Measurements from ENCODE around the gene PUM2. TPM values are rescaled to one million over a fixed set of nuclear protein-coding genes. Genes with fewer than 3 reads are reported as not detected.

The PUM2 gene
- polyA plus RNA-seq, 1 of the 3 experiments (the other 2 are of a cell fraction), result 19.7 TPM

DNA sequence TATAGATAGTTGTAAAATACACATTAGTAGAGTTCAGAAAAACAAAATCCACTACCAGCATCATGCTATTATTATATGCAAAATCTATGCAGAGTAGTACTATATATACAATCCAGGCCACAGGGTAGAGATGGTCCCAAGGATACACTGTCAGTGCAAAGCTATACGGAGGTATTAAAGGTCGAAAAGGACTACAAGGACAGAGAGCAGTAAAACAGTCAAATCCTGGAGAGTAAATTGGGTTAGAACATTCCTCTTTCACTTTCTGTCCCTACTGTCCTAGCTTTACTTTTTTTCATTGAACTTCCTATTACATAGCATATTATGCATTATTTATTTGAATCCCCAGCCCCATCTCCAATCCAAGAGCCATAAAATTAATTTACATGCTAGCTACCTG lies 86.0 kb downstream of the PUM2 start:
- no peaks in the 10 kb centered on the region for H3K27me3 ChIP-seq (ENCODE audit: insufficient read depth)
- ChIA-PET CTCF (interaction anchor here (0.9 to 1.3 kb wide), 4 partner anchors 19 to 62 kb away, joined by 3 to 8 read pairs (median 4); no protein-coding TSS in a partner anchor), POLR2A (no interaction called here)
- no peaks in the 10 kb centered on the region for H3K9me2 ChIP-seq
- no peak overlapping the region for H3K9ac ChIP-seq
- H3K27ac ChIP-seq (ENCODE audit: low read depth in 2 of 2, low read length in 1 of 2), result no peak overlapping the region
- H2AFZ ChIP-seq (ENCODE audit: low read depth), result no peak overlapping the region
- WGBS (ENCODE audit: low lambda C conversion rate), result 95% methylated on average over 2 of the region's 2 CpGs
- no peaks in the 10 kb centered on the region for H4K20me1 ChIP-seq (ENCODE audit: insufficient read depth)
- no peak overlapping the region for H3K4me3 ChIP-seq (ENCODE audit: low read depth in 2 of 2, low read length in 1 of 2)
- peaks cover 54 to 62% of the 10 kb centered on the region in 2 experiments for H3K36me3 ChIP-seq (replicated peaks in 1 of 2; ENCODE audit: control insufficient read depth in 1 of 2, insufficient read depth in 2 of 2, low read length in 1 of 2)
- no peak overlapping the region for H3K4me2 ChIP-seq
- H3K79me2 ChIP-seq (ENCODE audit: insufficient read depth), result peaks cover 22% of the 10 kb centered on the region
- H3K4me1 ChIP-seq (ENCODE audit: control insufficient read depth in 1 of 2, insufficient read depth in 2 of 2, low read depth in 1 of 2, low read length in 1 of 2), result no peaks in the 10 kb centered on the region; a peak in 1 of 4 replicates
- H3K9me3 ChIP-seq, result no peaks in the 10 kb centered on the region
- no peak for DNase-seq
- peaks cover 10% of the 10 kb centered on the region for H3F3A ChIP-seq (replicated peaks; ENCODE audit: insufficient read depth)
- no peak for TF ChIP-seq RXRA (IDR thresholded peaks at IDR 0.05; ENCODE audit: borderline replicate concordance, low read depth)
- no peak for TF ChIP-seq EZH2phosphoT487 (IDR thresholded peaks at IDR 0.05; ENCODE audit: borderline replicate concordance, low read depth)
- TF ChIP-seq, protein P1, sequence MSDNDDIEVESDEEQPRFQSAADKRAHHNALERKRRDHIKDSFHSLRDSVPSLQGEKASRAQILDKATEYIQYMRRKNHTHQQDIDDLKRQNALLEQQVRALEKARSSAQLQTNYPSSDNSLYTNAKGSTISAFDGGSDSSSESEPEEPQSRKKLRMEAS (IDR thresholded peaks at IDR 0.05; ENCODE audit: low read depth), result no peak
- TF ChIP-seq FOXJ3 (CRISPR knock-in tag; IDR thresholded peaks at IDR 0.05), result no peak
- TF ChIP-seq POLR2AphosphoS5 (IDR thresholded peaks at IDR 0.05; ENCODE audit: low read depth, low read length), result no peak
- no peak for TF ChIP-seq MXI1 (IDR thresholded peaks at IDR 0.05; ENCODE audit: low read depth, low read length)
- no peak for TF ChIP-seq GABPA (IDR thresholded peaks at IDR 0.05; ENCODE audit: low read depth)
- TF ChIP-seq, protein P2, sequence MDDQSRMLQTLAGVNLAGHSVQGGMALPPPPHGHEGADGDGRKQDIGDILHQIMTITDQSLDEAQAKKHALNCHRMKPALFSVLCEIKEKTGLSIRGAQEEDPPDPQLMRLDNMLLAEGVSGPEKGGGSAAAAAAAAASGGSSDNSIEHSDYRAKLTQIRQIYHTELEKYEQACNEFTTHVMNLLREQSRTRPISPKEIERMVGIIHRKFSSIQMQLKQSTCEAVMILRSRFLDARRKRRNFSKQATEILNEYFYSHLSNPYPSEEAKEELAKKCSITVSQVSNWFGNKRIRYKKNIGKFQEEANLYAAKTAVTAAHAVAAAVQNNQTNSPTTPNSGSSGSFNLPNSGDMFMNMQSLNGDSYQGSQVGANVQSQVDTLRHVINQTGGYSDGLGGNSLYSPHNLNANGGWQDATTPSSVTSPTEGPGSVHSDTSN (IDR thresholded peaks at IDR 0.05), result no peak
- no peak for TF ChIP-seq MEF2A (IDR thresholded peaks at IDR 0.05; ENCODE audit: borderline replicate concordance, low read depth)
- no peak for TF ChIP-seq SIN3A (IDR thresholded peaks at IDR 0.05; ENCODE audit: borderline replicate concordance, low read depth, low read length)
- TF ChIP-seq, protein P3, sequence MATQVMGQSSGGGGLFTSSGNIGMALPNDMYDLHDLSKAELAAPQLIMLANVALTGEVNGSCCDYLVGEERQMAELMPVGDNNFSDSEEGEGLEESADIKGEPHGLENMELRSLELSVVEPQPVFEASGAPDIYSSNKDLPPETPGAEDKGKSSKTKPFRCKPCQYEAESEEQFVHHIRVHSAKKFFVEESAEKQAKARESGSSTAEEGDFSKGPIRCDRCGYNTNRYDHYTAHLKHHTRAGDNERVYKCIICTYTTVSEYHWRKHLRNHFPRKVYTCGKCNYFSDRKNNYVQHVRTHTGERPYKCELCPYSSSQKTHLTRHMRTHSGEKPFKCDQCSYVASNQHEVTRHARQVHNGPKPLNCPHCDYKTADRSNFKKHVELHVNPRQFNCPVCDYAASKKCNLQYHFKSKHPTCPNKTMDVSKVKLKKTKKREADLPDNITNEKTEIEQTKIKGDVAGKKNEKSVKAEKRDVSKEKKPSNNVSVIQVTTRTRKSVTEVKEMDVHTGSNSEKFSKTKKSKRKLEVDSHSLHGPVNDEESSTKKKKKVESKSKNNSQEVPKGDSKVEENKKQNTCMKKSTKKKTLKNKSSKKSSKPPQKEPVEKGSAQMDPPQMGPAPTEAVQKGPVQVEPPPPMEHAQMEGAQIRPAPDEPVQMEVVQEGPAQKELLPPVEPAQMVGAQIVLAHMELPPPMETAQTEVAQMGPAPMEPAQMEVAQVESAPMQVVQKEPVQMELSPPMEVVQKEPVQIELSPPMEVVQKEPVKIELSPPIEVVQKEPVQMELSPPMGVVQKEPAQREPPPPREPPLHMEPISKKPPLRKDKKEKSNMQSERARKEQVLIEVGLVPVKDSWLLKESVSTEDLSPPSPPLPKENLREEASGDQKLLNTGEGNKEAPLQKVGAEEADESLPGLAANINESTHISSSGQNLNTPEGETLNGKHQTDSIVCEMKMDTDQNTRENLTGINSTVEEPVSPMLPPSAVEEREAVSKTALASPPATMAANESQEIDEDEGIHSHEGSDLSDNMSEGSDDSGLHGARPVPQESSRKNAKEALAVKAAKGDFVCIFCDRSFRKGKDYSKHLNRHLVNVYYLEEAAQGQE (IDR thresholded peaks at IDR 0.05; ENCODE audit: low read depth, low read length), result no peak
- TF ChIP-seq, protein P4, sequence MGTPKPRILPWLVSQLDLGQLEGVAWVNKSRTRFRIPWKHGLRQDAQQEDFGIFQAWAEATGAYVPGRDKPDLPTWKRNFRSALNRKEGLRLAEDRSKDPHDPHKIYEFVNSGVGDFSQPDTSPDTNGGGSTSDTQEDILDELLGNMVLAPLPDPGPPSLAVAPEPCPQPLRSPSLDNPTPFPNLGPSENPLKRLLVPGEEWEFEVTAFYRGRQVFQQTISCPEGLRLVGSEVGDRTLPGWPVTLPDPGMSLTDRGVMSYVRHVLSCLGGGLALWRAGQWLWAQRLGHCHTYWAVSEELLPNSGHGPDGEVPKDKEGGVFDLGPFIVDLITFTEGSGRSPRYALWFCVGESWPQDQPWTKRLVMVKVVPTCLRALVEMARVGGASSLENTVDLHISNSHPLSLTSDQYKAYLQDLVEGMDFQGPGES (IDR thresholded peaks at IDR 0.05; ENCODE audit: low read depth, low read length), result no peak
- TF ChIP-seq, protein P5, sequence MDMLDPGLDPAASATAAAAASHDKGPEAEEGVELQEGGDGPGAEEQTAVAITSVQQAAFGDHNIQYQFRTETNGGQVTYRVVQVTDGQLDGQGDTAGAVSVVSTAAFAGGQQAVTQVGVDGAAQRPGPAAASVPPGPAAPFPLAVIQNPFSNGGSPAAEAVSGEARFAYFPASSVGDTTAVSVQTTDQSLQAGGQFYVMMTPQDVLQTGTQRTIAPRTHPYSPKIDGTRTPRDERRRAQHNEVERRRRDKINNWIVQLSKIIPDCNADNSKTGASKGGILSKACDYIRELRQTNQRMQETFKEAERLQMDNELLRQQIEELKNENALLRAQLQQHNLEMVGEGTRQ (IDR thresholded peaks at IDR 0.05; ENCODE audit: borderline replicate concordance, low read depth, low read length), result no peak
- TF ChIP-seq TAF1 (IDR thresholded peaks at IDR 0.05; ENCODE audit: borderline replicate concordance, low read depth, low read length), result no peak
- TF ChIP-seq RCOR1 (IDR thresholded peaks at IDR 0.05; ENCODE audit: low read length), result no peak

All from SK-N-SH (cell line).